ENCODE measurements around the gene NKAIN2.

Gene NKAIN2

DNA sequence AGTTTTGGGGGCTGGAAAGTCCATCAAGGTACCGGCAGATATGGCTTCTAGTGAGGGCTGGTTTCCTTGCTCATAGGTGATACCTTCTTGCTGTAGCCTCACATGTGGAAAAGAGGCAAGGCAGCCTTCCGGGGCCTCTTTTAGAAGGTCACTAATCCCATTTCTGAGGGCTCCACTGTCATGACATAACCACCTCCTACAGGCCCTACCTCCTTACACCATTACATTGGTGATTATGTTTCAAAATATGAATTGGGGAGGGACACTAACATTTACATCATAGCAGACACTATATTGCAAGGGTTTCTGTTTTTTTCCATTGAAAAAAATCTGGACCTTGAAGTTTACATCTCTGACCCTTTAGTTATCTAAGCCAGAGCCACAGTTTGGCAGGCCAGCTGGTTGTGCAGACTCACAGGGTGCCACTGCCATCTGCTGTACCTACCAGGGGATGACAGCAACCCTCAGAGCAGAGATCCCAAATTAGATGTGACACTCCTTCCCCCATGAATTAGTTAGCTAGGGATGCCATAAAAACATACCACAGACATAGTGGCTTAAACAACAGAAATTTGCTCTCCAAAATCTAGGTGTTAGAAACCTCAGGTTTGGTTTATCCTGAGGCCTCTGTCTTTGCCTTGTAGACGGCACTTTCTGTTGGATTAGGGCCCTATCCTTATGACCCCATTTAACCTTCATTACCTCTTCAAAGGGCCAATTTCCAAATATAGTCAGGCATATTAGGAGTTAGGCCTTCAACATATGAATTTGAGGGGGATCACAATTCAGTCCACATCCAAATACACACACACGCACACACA, 992.2 kb downstream of the NKAIN2 start:
- H3K9me2 ChIP-seq (replicated peaks; ENCODE audit: insufficient read depth, low read length): no peaks in the 10 kb centered on the region
- no peak overlapping the region for H3K4me2 ChIP-seq (ENCODE audit: low read depth, low read length, poor library complexity, severe bottlenecking)
- H3K27ac ChIP-seq (ENCODE audit: low read depth, low read length): no peak overlapping the region
- no peak overlapping the region for H3K9ac ChIP-seq (ENCODE audit: low read length)
- no peaks in the 10 kb centered on the region for H3K36me3 ChIP-seq (ENCODE audit: low read length)
- H3K27me3 ChIP-seq (ENCODE audit: low read length): no peaks in the 10 kb centered on the region
- no peak overlapping the region for H3K4me3 ChIP-seq (ENCODE audit: insufficient read depth, low read length, poor library complexity, severe bottlenecking)
- H3F3A ChIP-seq (ENCODE audit: insufficient read depth): no peaks in the 10 kb centered on the region
- TF ChIP-seq, protein P1, sequence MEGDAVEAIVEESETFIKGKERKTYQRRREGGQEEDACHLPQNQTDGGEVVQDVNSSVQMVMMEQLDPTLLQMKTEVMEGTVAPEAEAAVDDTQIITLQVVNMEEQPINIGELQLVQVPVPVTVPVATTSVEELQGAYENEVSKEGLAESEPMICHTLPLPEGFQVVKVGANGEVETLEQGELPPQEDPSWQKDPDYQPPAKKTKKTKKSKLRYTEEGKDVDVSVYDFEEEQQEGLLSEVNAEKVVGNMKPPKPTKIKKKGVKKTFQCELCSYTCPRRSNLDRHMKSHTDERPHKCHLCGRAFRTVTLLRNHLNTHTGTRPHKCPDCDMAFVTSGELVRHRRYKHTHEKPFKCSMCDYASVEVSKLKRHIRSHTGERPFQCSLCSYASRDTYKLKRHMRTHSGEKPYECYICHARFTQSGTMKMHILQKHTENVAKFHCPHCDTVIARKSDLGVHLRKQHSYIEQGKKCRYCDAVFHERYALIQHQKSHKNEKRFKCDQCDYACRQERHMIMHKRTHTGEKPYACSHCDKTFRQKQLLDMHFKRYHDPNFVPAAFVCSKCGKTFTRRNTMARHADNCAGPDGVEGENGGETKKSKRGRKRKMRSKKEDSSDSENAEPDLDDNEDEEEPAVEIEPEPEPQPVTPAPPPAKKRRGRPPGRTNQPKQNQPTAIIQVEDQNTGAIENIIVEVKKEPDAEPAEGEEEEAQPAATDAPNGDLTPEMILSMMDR (IDR thresholded peaks at IDR 0.05; ENCODE audit: insufficient read depth, low read length, poor library complexity, severe bottlenecking): no peak
- no peak for TF ChIP-seq EZH2phosphoT487 (conservative IDR thresholded peaks at IDR 0.05; ENCODE audit: low read length)
- H3K79me2 ChIP-seq (ENCODE audit: insufficient read depth, low read length): no peaks in the 10 kb centered on the region
- no peak overlapping the region for H2AFZ ChIP-seq (ENCODE audit: low read depth, low read length, severe bottlenecking)
- H4K20me1 ChIP-seq (ENCODE audit: low read depth, low read length): no peaks in the 10 kb centered on the region
- no peaks in the 10 kb centered on the region for H3K9me3 ChIP-seq (ENCODE audit: insufficient read depth, low read length)

DNA sequence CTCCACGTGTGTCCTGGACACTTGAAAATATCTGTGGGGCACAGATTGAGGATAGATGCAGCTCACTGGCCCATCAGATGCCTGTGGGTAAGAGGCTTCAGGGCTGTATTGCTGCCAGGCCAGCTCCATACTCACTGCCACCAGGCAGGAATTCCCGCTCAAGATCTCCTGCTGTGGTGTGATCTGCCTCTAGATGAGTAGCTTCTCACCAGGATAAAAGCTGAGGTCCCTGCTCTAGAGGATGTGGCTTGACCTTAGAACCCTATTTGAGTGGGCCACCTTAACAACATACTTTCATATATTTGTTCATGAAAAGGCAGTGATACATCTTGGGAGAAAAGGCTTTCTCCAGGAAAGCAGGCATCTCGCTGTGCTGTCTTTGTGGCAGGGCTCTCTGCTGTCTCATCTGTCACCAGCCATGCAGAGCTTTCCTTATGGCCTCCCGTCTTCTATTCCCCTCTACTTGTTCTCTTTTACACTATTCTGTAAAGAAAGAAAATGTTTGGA, 992.9 kb downstream of the NKAIN2 start:
- H3K9ac ChIP-seq (ENCODE audit: low read length): no peak overlapping the region
- no peaks in the 10 kb centered on the region for H3K36me3 ChIP-seq (ENCODE audit: low read length)
- H3K9me2 ChIP-seq (replicated peaks; ENCODE audit: insufficient read depth, low read length): no peaks in the 10 kb centered on the region
- no peak overlapping the region for H3K4me3 ChIP-seq (ENCODE audit: insufficient read depth, low read length, poor library complexity, severe bottlenecking)
- H4K20me1 ChIP-seq (ENCODE audit: low read depth, low read length): no peaks in the 10 kb centered on the region
- H3K27me3 ChIP-seq (ENCODE audit: low read length): no peaks in the 10 kb centered on the region
- H2AFZ ChIP-seq (ENCODE audit: low read depth, low read length, severe bottlenecking): no peak overlapping the region
- no peaks in the 10 kb centered on the region for H3K9me3 ChIP-seq (ENCODE audit: insufficient read depth, low read length)
- H3K79me2 ChIP-seq (ENCODE audit: insufficient read depth, low read length): no peaks in the 10 kb centered on the region
- H3F3A ChIP-seq (ENCODE audit: insufficient read depth): no peaks in the 10 kb centered on the region
- no peak overlapping the region for H3K4me2 ChIP-seq (ENCODE audit: low read depth, low read length, poor library complexity, severe bottlenecking)
- no peak overlapping the region for H3K27ac ChIP-seq (ENCODE audit: low read depth, low read length)
- TF ChIP-seq, protein P1 (IDR thresholded peaks at IDR 0.05; ENCODE audit: insufficient read depth, low read length, poor library complexity, severe bottlenecking): no peak

DNA sequence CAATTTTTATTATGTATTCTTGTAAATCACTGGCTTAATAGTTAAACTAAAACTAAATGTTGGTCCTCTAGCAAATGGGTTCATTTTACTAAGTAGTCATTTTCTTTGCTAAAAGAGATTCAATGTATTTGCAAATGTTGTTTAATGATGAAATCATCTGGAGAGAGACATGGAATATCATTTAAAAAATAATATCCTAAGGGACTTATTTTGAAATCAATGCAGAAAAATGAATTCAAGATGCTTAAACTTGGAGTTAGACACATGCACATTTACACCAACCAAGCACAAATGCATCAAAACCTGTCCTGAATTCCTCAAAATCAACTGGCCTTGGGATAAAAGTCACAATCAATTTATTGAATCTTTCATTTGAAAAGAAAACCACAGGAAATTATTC, 993.6 kb downstream of the NKAIN2 start:
- no peaks in the 10 kb centered on the region for H3K9me3 ChIP-seq (ENCODE audit: insufficient read depth, low read length)
- H3K4me2 ChIP-seq (ENCODE audit: low read depth, low read length, poor library complexity, severe bottlenecking): no peak overlapping the region
- H2AFZ ChIP-seq (ENCODE audit: low read depth, low read length, severe bottlenecking): no peak overlapping the region
- no peak overlapping the region for H3K4me3 ChIP-seq (ENCODE audit: insufficient read depth, low read length, poor library complexity, severe bottlenecking)
- no peaks in the 10 kb centered on the region for H3K27me3 ChIP-seq (ENCODE audit: low read length)
- no peaks in the 10 kb centered on the region for H3K36me3 ChIP-seq (ENCODE audit: low read length)
- H4K20me1 ChIP-seq (ENCODE audit: low read depth, low read length): no peaks in the 10 kb centered on the region
- H3K79me2 ChIP-seq (ENCODE audit: insufficient read depth, low read length): no peaks in the 10 kb centered on the region
- no peak overlapping the region for H3K27ac ChIP-seq (ENCODE audit: low read depth, low read length)
- TF ChIP-seq, protein P1 (IDR thresholded peaks at IDR 0.05; ENCODE audit: insufficient read depth, low read length, poor library complexity, severe bottlenecking): no peak
- no peak for TF ChIP-seq EZH2phosphoT487 (conservative IDR thresholded peaks at IDR 0.05; ENCODE audit: low read length)
- H3F3A ChIP-seq (ENCODE audit: insufficient read depth): no peaks in the 10 kb centered on the region
- H3K9me2 ChIP-seq (replicated peaks; ENCODE audit: insufficient read depth, low read length): no peaks in the 10 kb centered on the region
- no peak overlapping the region for H3K9ac ChIP-seq (ENCODE audit: low read length)
